22Rv1 (cell line): ENCODE data around the gene STAB1.

Source experiments
- CTCF ChIP-seq: fragments of 450-650 bp; IDR thresholded peaks from 2 replicates; pipeline ENCODE4 v1.5.1; 2017; ENCODE audit warnings: mild to moderate bottlenecking
- ZFX ChIP-seq: fragments of 450-650 bp; IDR thresholded peaks from 2 replicates; pipeline ENCODE4 v1.6.1; 2017; ENCODE audit warnings: antibody characterized with exemption, borderline replicate concordance

- TF ChIP-seq CTCF, result no peak
- TF ChIP-seq ZFX, result no peak
These were observed 11.3 kb downstream of the STAB1 start for GRCh38 chr3:52506266-52506966.
